ENCODE measurements around the gene RUNX1. TPM values are rescaled to one million over a fixed set of nuclear protein-coding genes. Genes with fewer than 3 reads are reported as not detected.

The RUNX1 gene
- total RNA-seq, 1 donor from 2014 or later, result 7.8 TPM

DNA sequence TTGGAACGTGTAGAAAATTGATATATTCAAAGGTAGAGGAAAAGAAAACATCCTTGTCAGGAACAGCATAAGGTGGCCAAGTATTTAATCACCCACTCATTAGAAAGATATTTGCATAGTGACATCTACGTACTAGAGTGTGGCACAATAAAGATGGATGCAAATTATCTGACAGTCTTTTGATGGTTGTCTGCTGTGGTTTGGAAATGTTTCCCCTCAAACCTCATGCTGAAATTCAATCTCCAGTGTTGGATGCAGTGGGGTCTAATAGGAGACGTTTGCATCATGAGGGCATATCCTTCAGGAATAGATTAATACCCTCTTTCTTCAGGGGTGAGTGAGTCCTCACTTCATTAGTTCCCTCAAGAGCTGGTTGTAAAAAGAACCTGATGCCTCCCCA lies 34.1 kb upstream of the RUNX1 start:
- Histone ChIP-seq H3K9ac (ENCODE audit: low read depth in 1 of 3, low read length in 3 of 3) (no peak overlapping the region), H3K36me3 (ENCODE audit: control insufficient read depth in 3 of 3, insufficient read depth in 3 of 3, low read length in 3 of 3) (no peaks in the 10 kb centered on the region), H3K27me3 (ENCODE audit: control insufficient read depth in 3 of 3, insufficient read depth in 3 of 3, low read length in 3 of 3) (no peaks in the 10 kb centered on the region), H3K4me3 (ENCODE audit: low read length in 3 of 3) (no peak overlapping the region), H3K4me1 (ENCODE audit: control insufficient read depth in 3 of 3, insufficient read depth in 3 of 3, low read length in 3 of 3) (no peaks in the 10 kb centered on the region), H3K27ac (ENCODE audit: low read depth, low read length) (no peak overlapping the region), H3K9me3 (ENCODE audit: control insufficient read depth in 3 of 3, low read length in 3 of 3) (no peaks in the 10 kb centered on the region)

DNA sequence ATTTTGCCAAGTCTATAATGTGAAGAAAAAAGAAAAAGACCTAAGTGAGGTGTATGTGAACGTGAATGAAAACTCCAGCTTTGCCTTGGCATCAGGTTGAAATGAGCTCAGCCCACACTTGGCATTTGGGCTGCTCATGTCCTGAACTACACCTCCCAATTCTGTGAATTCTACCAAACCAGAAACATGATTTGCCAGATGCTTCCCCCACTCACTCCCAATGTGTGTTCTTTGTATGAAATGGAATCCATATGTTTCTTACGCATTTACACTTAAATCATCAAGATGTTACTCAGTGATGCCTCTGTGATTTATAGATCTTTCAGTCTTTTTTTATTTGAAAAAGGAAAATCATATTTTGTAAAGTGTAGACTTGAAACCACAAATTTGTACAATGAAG lies 32.8 kb upstream of the RUNX1 start:
- Histone ChIP-seq H3K27me3 (ENCODE audit: control insufficient read depth in 3 of 3, insufficient read depth in 3 of 3, low read length in 3 of 3) (no peaks in the 10 kb centered on the region), H3K4me1 (ENCODE audit: control insufficient read depth in 3 of 3, insufficient read depth in 3 of 3, low read length in 3 of 3) (no peaks in the 10 kb centered on the region), H3K27ac (ENCODE audit: low read depth, low read length) (no peak overlapping the region), H3K36me3 (ENCODE audit: control insufficient read depth in 3 of 3, insufficient read depth in 3 of 3, low read length in 3 of 3) (no peaks in the 10 kb centered on the region), H3K4me3 (ENCODE audit: low read length in 3 of 3) (no peak overlapping the region), H3K9me3 (ENCODE audit: control insufficient read depth in 3 of 3, low read length in 3 of 3) (no peaks in the 10 kb centered on the region), H3K9ac (ENCODE audit: low read depth in 1 of 3, low read length in 3 of 3) (no peak overlapping the region)

DNA sequence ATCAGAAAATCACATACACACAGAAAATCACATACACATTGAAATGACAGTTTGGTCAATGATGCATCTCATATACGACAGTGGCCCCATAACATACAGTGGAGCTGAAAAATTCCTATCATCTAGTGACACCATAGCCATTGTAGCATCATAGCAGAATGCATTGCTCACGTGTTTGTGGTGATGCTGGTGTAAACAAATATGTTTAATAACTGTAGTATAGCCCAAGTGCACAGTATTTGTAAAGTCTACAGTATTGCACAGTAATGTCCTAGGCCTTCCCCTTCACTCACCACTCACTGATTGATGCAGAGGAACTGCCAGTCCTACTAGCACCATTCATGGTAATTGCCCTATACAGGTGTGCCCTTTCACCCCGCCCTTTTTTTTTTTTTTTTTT lies 30.1 kb upstream of the RUNX1 start:
- Histone ChIP-seq H3K9me3 (ENCODE audit: control insufficient read depth in 3 of 3, low read length in 3 of 3) (no peaks in the 10 kb centered on the region), H3K27me3 (ENCODE audit: control insufficient read depth in 3 of 3, insufficient read depth in 3 of 3, low read length in 3 of 3) (no peaks in the 10 kb centered on the region), H3K36me3 (ENCODE audit: control insufficient read depth in 3 of 3, insufficient read depth in 3 of 3, low read length in 3 of 3) (no peaks in the 10 kb centered on the region), H3K4me1 (ENCODE audit: control insufficient read depth in 3 of 3, insufficient read depth in 3 of 3, low read length in 3 of 3) (no peaks in the 10 kb centered on the region), H3K27ac (ENCODE audit: low read depth, low read length) (no peak overlapping the region), H3K9ac (ENCODE audit: low read depth in 1 of 3, low read length in 3 of 3) (no peak overlapping the region), H3K4me3 (ENCODE audit: low read length in 3 of 3) (no peak overlapping the region)

DNA sequence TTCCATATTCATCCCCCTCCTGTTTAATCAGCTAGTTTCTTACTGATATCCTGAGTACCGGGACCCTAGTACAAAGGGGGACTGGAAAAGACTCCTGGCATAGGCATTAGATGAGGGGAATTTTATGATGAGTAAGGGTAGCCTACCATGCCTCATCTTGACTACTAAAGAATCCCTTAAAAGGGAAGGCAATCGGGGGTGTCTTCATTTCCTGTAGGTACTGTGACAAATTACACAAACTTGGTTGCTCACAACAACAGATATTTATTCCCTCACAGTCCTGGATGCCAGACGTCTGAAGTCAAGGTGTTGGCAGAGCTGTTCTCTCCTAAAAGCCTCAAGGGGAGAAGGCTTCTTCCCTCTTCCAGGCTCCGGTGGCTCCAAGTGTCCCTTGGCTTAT lies 28.9 kb upstream of the RUNX1 start:
- no peaks in the 10 kb centered on the region for H3K36me3 ChIP-seq (ENCODE audit: control insufficient read depth in 3 of 3, insufficient read depth in 3 of 3, low read length in 3 of 3)
- H3K9me3 ChIP-seq (ENCODE audit: control insufficient read depth in 3 of 3, low read length in 3 of 3), result peaks cover 0 to 2% (median 0%) of the 10 kb centered on the region in 3 donors
- H3K4me1 ChIP-seq (ENCODE audit: control insufficient read depth in 3 of 3, insufficient read depth in 3 of 3, low read length in 3 of 3), result no peaks in the 10 kb centered on the region
- no peaks in the 10 kb centered on the region for H3K27me3 ChIP-seq (ENCODE audit: control insufficient read depth in 3 of 3, insufficient read depth in 3 of 3, low read length in 3 of 3)
- no peak overlapping the region for H3K27ac ChIP-seq (ENCODE audit: low read depth, low read length)
- H3K4me3 ChIP-seq (ENCODE audit: low read length in 3 of 3), result no peak overlapping the region
- H3K9ac ChIP-seq (ENCODE audit: low read depth in 1 of 3, low read length in 3 of 3), result no peak overlapping the region

DNA sequence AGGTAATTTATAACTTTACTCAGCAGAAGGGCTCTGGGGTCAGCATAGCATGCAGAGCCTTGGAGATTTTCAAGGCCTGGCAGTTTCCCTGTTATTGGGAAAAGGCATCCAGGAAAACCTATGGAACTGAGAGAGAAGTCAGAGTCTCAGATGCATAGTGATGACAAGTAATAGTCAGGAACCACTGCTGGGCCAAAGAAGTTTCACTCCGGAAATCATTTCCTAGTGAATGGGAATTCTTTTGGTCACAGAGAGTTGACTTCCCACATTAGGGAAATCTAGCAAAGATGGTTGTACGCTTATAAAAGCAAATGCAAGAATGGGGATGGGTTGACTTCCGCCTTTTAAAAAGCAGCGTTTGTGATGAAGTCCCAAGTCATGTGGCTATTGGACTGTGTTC lies 28.4 kb upstream of the RUNX1 start:
- Histone ChIP-seq H3K36me3 (ENCODE audit: control insufficient read depth in 3 of 3, insufficient read depth in 3 of 3, low read length in 3 of 3) (no peaks in the 10 kb centered on the region), H3K4me1 (ENCODE audit: control insufficient read depth in 3 of 3, insufficient read depth in 3 of 3, low read length in 3 of 3) (no peaks in the 10 kb centered on the region), H3K9me3 (ENCODE audit: control insufficient read depth in 3 of 3, low read length in 3 of 3) (peaks cover 0 to 2% (median 0%) of the 10 kb centered on the region in 3 donors), H3K27me3 (ENCODE audit: control insufficient read depth in 3 of 3, insufficient read depth in 3 of 3, low read length in 3 of 3) (no peaks in the 10 kb centered on the region), H3K9ac (ENCODE audit: low read depth in 1 of 3, low read length in 3 of 3) (no peak overlapping the region), H3K4me3 (ENCODE audit: low read length in 3 of 3) (no peak overlapping the region), H3K27ac (ENCODE audit: low read depth, low read length) (no peak overlapping the region)

DNA sequence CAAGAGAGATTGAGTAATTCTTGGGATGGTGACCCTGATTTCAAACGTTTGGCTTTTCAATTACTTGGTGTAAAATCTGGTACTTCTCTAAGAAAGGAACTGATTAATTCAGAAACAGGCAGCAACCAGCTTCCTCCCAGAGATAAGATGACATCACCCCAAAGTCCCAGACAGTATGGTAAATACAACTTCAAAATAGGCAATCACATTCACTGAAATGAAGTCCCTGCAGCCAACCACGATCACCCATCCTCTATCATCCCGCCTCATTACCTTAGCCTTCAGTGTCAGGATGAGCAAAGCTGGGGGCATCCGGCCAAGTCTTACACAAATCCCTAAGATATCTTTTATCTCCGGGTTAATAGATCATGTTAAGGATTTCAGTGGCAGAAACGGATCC lies 26.4 kb upstream of the RUNX1 start:
- H3K27me3 ChIP-seq (ENCODE audit: control insufficient read depth in 3 of 3, insufficient read depth in 3 of 3, low read length in 3 of 3), result no peaks in the 10 kb centered on the region
- peaks cover 0 to 2% (median 0%) of the 10 kb centered on the region in 3 donors for H3K9me3 ChIP-seq (ENCODE audit: control insufficient read depth in 3 of 3, low read length in 3 of 3)
- H3K9ac ChIP-seq (ENCODE audit: low read depth in 1 of 3, low read length in 3 of 3), result no peak overlapping the region
- H3K36me3 ChIP-seq (ENCODE audit: control insufficient read depth in 3 of 3, insufficient read depth in 3 of 3, low read length in 3 of 3), result no peaks in the 10 kb centered on the region
- H3K4me3 ChIP-seq (ENCODE audit: low read length in 3 of 3), result no peak overlapping the region
- H3K4me1 ChIP-seq (ENCODE audit: control insufficient read depth in 3 of 3, insufficient read depth in 3 of 3, low read length in 3 of 3), result no peaks in the 10 kb centered on the region
- H3K27ac ChIP-seq (ENCODE audit: low read depth, low read length), result no peak overlapping the region

DNA sequence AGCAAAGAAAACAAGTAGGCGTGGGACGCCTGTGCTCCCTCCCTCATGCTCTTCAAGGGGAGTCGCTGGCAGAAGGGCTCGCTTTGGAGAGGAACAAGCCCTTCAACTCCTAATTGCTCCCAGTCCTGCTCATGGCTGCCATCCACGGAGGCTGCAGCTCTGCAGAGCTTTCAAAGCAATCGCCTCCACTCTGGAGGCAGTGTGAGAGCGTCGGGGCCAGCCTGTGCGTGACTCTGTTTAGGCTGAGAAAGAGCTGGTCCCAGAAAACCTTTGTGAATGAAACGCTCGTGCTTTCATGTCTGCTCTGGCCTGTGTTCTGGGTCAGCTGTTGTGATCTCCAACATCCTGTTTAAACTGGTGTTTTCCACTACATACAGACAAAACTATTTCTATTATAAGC lies 23.9 kb upstream of the RUNX1 start:
- H3K4me3 ChIP-seq (ENCODE audit: low read length in 3 of 3), result no peak overlapping the region
- H3K9me3 ChIP-seq (ENCODE audit: control insufficient read depth in 3 of 3, low read length in 3 of 3), result peaks cover 0 to 2% (median 0%) of the 10 kb centered on the region in 3 donors
- no peaks in the 10 kb centered on the region for H3K36me3 ChIP-seq (ENCODE audit: control insufficient read depth in 3 of 3, insufficient read depth in 3 of 3, low read length in 3 of 3)
- H3K9ac ChIP-seq (ENCODE audit: low read depth in 1 of 3, low read length in 3 of 3), result no peak overlapping the region
- H3K4me1 ChIP-seq (ENCODE audit: control insufficient read depth in 3 of 3, insufficient read depth in 3 of 3, low read length in 3 of 3), result no peaks in the 10 kb centered on the region
- H3K27ac ChIP-seq (ENCODE audit: low read depth, low read length), result peak overlapping the region; percentile 31
- no peaks in the 10 kb centered on the region for H3K27me3 ChIP-seq (ENCODE audit: control insufficient read depth in 3 of 3, insufficient read depth in 3 of 3, low read length in 3 of 3)

DNA sequence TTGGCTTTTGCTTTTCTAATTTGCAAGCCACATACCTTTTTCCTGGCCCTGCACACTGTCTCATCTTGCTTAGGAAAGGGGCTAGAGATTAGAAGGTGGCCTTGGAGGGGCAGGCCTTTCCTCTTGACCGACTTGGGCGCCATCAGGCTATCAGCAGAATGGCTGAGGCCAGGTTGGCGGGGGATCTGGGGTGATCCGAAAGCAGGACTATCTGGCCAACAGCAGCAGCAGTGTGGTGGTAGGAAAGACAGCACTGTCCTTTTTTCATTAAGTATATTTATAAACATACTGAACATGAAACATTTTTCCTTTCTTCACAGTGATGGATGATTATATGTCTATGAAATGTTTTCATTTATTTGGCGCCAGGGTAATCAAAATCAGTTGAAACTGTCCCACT lies 23.5 kb upstream of the RUNX1 start:
- H3K9ac ChIP-seq (ENCODE audit: low read depth in 1 of 3, low read length in 3 of 3), result no peak overlapping the region
- H3K36me3 ChIP-seq (ENCODE audit: control insufficient read depth in 3 of 3, insufficient read depth in 3 of 3, low read length in 3 of 3), result no peaks in the 10 kb centered on the region
- H3K27me3 ChIP-seq (ENCODE audit: control insufficient read depth in 3 of 3, insufficient read depth in 3 of 3, low read length in 3 of 3), result no peaks in the 10 kb centered on the region
- peaks cover 0 to 2% (median 0%) of the 10 kb centered on the region in 3 donors for H3K9me3 ChIP-seq (ENCODE audit: control insufficient read depth in 3 of 3, low read length in 3 of 3)
- H3K4me3 ChIP-seq (ENCODE audit: low read length in 3 of 3), result no peak overlapping the region
- no peaks in the 10 kb centered on the region for H3K4me1 ChIP-seq (ENCODE audit: control insufficient read depth in 3 of 3, insufficient read depth in 3 of 3, low read length in 3 of 3)
- no peak overlapping the region for H3K27ac ChIP-seq (ENCODE audit: low read depth, low read length)

DNA sequence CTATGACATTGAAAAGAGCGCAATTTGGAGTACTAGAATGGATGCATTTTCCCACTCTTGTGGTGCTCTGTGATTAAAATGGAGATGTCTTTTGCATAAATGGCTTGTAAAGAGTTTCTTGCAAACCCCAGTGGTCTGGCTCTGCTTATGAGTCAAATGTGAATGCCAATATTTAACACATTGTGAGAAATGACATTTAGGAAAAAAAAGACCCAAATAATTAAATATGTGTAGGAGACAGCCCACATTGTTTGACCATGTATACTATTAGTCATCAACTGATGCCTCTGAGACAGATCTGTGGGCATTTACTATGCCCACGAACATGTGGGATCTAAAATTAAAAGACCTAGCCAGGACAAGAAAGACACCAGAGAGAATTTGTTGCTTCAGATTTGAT lies 22.2 kb upstream of the RUNX1 start:
- no peak overlapping the region for H3K4me3 ChIP-seq (ENCODE audit: low read length in 3 of 3)
- H3K4me1 ChIP-seq (ENCODE audit: control insufficient read depth in 3 of 3, insufficient read depth in 3 of 3, low read length in 3 of 3), result no peaks in the 10 kb centered on the region
- H3K9me3 ChIP-seq (ENCODE audit: control insufficient read depth in 3 of 3, low read length in 3 of 3), result peaks cover 0 to 2% (median 0%) of the 10 kb centered on the region in 3 donors
- H3K36me3 ChIP-seq (ENCODE audit: control insufficient read depth in 3 of 3, insufficient read depth in 3 of 3, low read length in 3 of 3), result no peaks in the 10 kb centered on the region
- H3K27me3 ChIP-seq (ENCODE audit: control insufficient read depth in 3 of 3, insufficient read depth in 3 of 3, low read length in 3 of 3), result no peaks in the 10 kb centered on the region
- H3K27ac ChIP-seq (ENCODE audit: low read depth, low read length), result no peak overlapping the region
- no peak overlapping the region for H3K9ac ChIP-seq (ENCODE audit: low read depth in 1 of 3, low read length in 3 of 3)

DNA sequence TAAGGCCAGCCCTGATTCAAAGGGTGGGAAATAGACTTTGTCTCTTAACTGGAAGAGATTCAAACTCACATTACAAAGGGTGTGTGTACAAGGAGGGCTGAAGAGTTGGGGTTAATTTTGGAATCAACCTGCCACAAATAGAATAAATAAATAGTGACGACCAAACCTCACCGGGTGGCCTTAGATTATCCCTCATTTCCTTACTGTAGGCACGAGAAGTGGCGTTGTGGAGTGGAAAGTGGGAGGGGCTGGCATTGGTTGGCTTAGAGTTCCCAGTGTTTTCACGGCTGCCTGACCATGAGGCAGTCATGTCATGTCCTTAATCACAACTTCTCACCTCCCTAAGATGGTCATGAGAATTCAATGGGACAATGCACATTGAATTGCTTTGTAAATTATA lies 21.3 kb upstream of the RUNX1 start:
- H3K27ac ChIP-seq (ENCODE audit: low read depth, low read length), result no peak overlapping the region
- no peaks in the 10 kb centered on the region for H3K36me3 ChIP-seq (ENCODE audit: control insufficient read depth in 3 of 3, insufficient read depth in 3 of 3, low read length in 3 of 3)
- no peak overlapping the region for H3K9ac ChIP-seq (ENCODE audit: low read depth in 1 of 3, low read length in 3 of 3)
- no peak overlapping the region for H3K4me3 ChIP-seq (ENCODE audit: low read length in 3 of 3)
- H3K9me3 ChIP-seq (ENCODE audit: control insufficient read depth in 3 of 3, low read length in 3 of 3), result peaks cover 0 to 2% (median 0%) of the 10 kb centered on the region in 3 donors
- H3K4me1 ChIP-seq (ENCODE audit: control insufficient read depth in 3 of 3, insufficient read depth in 3 of 3, low read length in 3 of 3), result no peaks in the 10 kb centered on the region
- H3K27me3 ChIP-seq (ENCODE audit: control insufficient read depth in 3 of 3, insufficient read depth in 3 of 3, low read length in 3 of 3), result no peaks in the 10 kb centered on the region

DNA sequence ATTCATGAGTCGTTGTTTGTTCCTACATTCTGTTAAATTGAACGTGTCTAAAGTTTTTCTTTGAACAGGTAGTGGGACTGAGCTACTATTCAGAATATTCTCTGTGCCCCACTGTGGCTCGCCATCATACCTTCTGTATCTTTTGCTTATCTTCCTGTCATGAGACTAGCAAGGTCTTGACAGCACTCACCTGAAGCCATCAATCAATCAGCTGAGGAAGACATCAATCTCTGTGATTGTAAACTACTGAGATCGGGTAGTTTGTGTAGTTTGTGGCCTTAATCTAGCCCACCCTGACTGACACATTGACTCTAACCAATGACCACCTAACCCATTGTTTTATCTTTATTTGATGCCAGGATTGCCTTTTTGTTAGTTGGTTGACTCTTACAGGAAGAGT lies 17.7 kb upstream of the RUNX1 start:
- Histone ChIP-seq H3K27ac (ENCODE audit: low read depth, low read length) (no peak overlapping the region), H3K9ac (ENCODE audit: low read depth in 1 of 3, low read length in 3 of 3) (no peak overlapping the region), H3K9me3 (ENCODE audit: control insufficient read depth in 3 of 3, low read length in 3 of 3) (no peaks in the 10 kb centered on the region)

More for the DNA sequence above, 17.7 kb upstream of the RUNX1 start:
- no peaks in the 10 kb centered on the region for H3K4me1 ChIP-seq (ENCODE audit: control insufficient read depth in 3 of 3, insufficient read depth in 3 of 3, low read length in 3 of 3)
- H3K27me3 ChIP-seq (ENCODE audit: control insufficient read depth in 3 of 3, insufficient read depth in 3 of 3, low read length in 3 of 3), result no peaks in the 10 kb centered on the region
- no peaks in the 10 kb centered on the region for H3K36me3 ChIP-seq (ENCODE audit: control insufficient read depth in 3 of 3, insufficient read depth in 3 of 3, low read length in 3 of 3)
- H3K4me3 ChIP-seq (ENCODE audit: low read length in 3 of 3), result no peak overlapping the region
